K562 (cell line): ENCODE results near the gene EHBP1L1. TPM values are rescaled to one million over a fixed set of nuclear protein-coding genes. Genes with fewer than 3 reads are reported as not detected.

Experiments
- ATF7 ChIP-seq: fragments of 450-650 bp; IDR thresholded peaks from 2 replicates; pipeline ENCODE4 v1.7.1; 2014; ENCODE audit warnings: mild to moderate bottlenecking, moderate library complexity
- CBFB ChIP-seq: sonication (generic); formaldehyde crosslinking; IDR thresholded peaks from 2 replicates; pipeline ENCODE4 v1.4.0; 2020; ENCODE audit warnings: mild to moderate bottlenecking, missing genetic modification reagents
- GABPA ChIP-seq: fragments of 200-800 bp; sonication (Bioruptor generic); conservative IDR thresholded peaks from 2 replicates; pipeline ENCODE4 v1.6.1; 2016; ENCODE audit warnings: low read depth, missing genetic modification characterization, missing compliant biosample characterization
- KLF6 ChIP-seq: fragments of 250-450 bp; sonication (Bioruptor Pico); IDR thresholded peaks from 2 replicates; pipeline ENCODE4 v1.4.0; 2020; ENCODE audit warnings: mild to moderate bottlenecking, moderate library complexity, borderline replicate concordance
- MEF2D ChIP-seq: conservative IDR thresholded peaks from 2 replicates; pipeline ENCODE4 v1.6.1; 2016; ENCODE audit warnings: low read depth, missing genetic modification characterization, missing compliant biosample characterization
- NEUROD1 ChIP-seq: fragments of 150-350 bp; IDR thresholded peaks from 2 replicates; pipeline ENCODE4 v1.6.1; 2014; ENCODE audit warnings: borderline replicate concordance, low read length, low read depth; ENCODE audit not compliant: partially characterized antibody
- RB1 ChIP-seq: fragments of 450-650 bp; IDR thresholded peaks from 2 replicates; pipeline ENCODE4 v1.6.1; 2017; ENCODE audit warnings: low read depth, mild to moderate bottlenecking
- SNIP1 ChIP-seq: fragments of 450-650 bp; IDR thresholded peaks from 2 replicates; pipeline ENCODE4 v1.7.1; 2017; ENCODE audit warnings: low read depth, mild to moderate bottlenecking
- YY1 ChIP-seq, 3 experiments: IDR thresholded peaks; 2 replicates each; pipeline ENCODE4 v1.6.1; 2011; ENCODE audit warnings: low read length in 2 of 3, mild to moderate bottlenecking in 2 of 3, moderate library complexity in 2 of 3, borderline replicate concordance in 1 of 3, control low read depth in 1 of 3, low read depth in 1 of 3; ENCODE audit not compliant: insufficient read depth in 3 of 3, insufficient replicate concordance in 2 of 3, control insufficient read depth in 1 of 3, insufficient read length in 1 of 3; ENCODE audit errors: extremely low read depth in 1 of 3
- ZNF134 ChIP-seq: fragments of 250-450 bp; sonication (Bioruptor Pico); conservative IDR thresholded peaks from 2 replicates; pipeline ENCODE4 v1.4.0; 2020
- ZNF143 ChIP-seq: sonication (generic); formaldehyde crosslinking; IDR thresholded peaks from 2 replicates; pipeline ENCODE4 v1.9.0; 2022; ENCODE audit warnings: mild to moderate bottlenecking, missing genetic modification reagents
- ZNF668 ChIP-seq: fragments of 250-450 bp; sonication (Bioruptor Pico); IDR thresholded peaks from 2 replicates; pipeline ENCODE4 v1.8.0; 2022; ENCODE audit warnings: mild to moderate bottlenecking, inconsistent platforms
- polyA plus RNA-seq, 8 experiments: library from polyadenylated mRNA; depleted of rRNA in 4 of 8; stranded (reverse) in 5 of 8; unstranded in 3 of 8; fragments of >200 nt; fragmentation: Nextera tagmentation in 2 of 8; fragmentation: Illumina TruSeq in 1 of 8; extraction: Ambion mirVana in 2 of 8; extraction: Trizol in 1 of 8; gene quantifications; 2 replicates each; pipeline versions ENCODE4 v1.2.1 to v1.2.3, GENCODE V29; 2011 to 2014; ENCODE audit warnings: inconsistent platforms in 1 of 8, missing spikeins in 1 of 8
- total RNA-seq, 7 experiments: library from RNA; depleted of rRNA in 6 of 7; stranded (reverse); fragments of >200 nt in 6 of 7; fragmentation: Illumina TruSeq in 2 of 7; extraction: Trizol in 2 of 7; gene quantifications; 2 replicates each; pipeline versions ENCODE4 v1.2.1 to v1.2.3, GENCODE V29; 2011 to 2021; ENCODE audit warnings: low replicate concordance in 1 of 7
- TF ChIP-seq, protein P1 (sequence below): fragments of 250-450 bp; sonication (Bioruptor Pico); IDR thresholded peaks from 2 replicates; pipeline ENCODE4 v1.4.0; 2020; ENCODE audit warnings: mild to moderate bottlenecking, moderate library complexity
- TF ChIP-seq, protein P2 (sequence below): sonication (generic); formaldehyde crosslinking; IDR thresholded peaks from 2 replicates; pipeline ENCODE4 v1.8.0; 2022; ENCODE audit warnings: missing genetic modification reagents, mild to moderate bottlenecking, moderate library complexity, borderline replicate concordance
- TF ChIP-seq, protein P3 (sequence below): sonication (generic); formaldehyde crosslinking; IDR thresholded peaks from 2 replicates; pipeline ENCODE4 v1.8.0; 2022; ENCODE audit warnings: missing genetic modification reagents, mild to moderate bottlenecking, borderline replicate concordance
- TF ChIP-seq, protein P4 (sequence below): sonication (generic); formaldehyde crosslinking; IDR thresholded peaks from 2 replicates; pipeline ENCODE4 v1.8.1; 2022; ENCODE audit warnings: missing genetic modification reagents
- TF ChIP-seq, protein P5 (sequence below): IDR thresholded peaks from 2 replicates; pipeline ENCODE4 v1.6.1; 2016; ENCODE audit warnings: missing genetic modification characterization, missing compliant biosample characterization

EHBP1L1 gene
- total and polyA plus RNA-seq, 9 of the 15 experiments (the other 6 are each of a cell fraction or from before 2014, with no cell fraction given), result 0.03 to 87.1 (median 26.3) TPM

DNA sequence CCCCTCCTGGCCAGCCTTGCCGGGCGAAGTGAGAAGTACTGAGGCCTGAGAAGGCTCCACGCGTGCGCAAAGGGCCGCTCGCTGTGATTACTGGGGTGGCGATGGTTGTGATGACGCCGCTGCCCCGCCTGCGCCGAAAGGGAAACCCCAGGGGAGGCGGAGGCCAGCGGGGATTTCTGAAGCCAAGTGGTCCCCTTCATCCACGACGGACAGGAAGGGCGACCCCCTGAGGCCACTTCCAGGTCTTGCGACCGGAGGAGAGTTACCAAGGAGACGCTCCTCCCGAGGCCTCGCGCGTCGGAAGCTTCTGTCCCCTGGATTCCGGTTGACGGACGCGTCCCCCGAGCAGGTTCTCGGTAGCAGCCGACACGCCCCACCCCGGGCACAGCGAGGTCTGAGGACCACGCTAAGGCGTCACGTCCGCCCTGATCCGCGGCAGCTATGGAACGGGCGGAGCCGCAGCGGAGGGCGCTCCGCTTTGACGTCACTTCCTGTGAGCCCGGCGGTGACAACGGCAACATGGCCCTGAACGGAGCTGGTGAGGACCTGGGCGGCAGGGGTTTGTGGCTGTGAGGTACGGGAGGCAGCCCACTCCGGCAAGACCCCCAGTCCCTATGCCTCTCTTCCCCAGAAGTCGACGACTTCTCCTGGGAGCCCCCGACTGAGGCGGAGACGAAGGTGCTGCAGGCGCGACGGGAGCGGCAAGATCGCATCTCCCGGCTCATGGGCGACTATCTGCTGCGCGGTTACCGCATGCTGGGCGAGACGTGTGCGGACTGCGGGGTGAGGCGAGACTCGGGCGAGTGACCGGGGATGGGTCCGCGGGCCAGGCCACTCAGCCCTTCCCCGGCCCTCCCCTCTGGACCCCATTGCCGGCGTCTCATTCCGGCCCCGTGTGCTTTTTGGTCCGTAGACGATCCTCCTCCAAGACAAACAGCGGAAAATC, 5.6 kb upstream of the EHBP1L1 start, which contains the start of gene ZNRD2 (continued):
- TF ChIP-seq, protein P1, sequence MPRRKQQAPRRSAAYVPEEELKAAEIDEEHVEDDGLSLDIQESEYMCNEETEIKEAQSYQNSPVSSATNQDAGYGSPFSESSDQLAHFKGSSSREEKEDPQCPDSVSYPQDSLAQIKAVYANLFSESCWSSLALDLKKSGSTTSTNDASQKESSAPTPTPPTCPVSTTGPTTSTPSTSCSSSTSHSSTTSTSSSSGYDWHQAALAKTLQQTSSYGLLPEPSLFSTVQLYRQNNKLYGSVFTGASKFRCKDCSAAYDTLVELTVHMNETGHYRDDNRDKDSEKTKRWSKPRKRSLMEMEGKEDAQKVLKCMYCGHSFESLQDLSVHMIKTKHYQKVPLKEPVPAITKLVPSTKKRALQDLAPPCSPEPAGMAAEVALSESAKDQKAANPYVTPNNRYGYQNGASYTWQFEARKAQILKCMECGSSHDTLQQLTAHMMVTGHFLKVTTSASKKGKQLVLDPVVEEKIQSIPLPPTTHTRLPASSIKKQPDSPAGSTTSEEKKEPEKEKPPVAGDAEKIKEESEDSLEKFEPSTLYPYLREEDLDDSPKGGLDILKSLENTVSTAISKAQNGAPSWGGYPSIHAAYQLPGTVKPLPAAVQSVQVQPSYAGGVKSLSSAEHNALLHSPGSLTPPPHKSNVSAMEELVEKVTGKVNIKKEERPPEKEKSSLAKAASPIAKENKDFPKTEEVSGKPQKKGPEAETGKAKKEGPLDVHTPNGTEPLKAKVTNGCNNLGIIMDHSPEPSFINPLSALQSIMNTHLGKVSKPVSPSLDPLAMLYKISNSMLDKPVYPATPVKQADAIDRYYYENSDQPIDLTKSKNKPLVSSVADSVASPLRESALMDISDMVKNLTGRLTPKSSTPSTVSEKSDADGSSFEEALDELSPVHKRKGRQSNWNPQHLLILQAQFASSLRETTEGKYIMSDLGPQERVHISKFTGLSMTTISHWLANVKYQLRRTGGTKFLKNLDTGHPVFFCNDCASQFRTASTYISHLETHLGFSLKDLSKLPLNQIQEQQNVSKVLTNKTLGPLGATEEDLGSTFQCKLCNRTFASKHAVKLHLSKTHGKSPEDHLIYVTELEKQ (CRISPR knock-in tag), result no peak
- TF ChIP-seq, protein P2, sequence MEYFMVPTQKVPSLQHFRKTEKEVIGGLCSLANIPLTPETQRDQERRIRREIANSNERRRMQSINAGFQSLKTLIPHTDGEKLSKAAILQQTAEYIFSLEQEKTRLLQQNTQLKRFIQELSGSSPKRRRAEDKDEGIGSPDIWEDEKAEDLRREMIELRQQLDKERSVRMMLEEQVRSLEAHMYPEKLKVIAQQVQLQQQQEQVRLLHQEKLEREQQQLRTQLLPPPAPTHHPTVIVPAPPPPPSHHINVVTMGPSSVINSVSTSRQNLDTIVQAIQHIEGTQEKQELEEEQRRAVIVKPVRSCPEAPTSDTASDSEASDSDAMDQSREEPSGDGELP (CRISPR knock-in tag), result peak; percentile 91
- TF ChIP-seq GABPA (tag), result peak; percentile 99
- TF ChIP-seq YY1 (IDR thresholded peaks at IDR 0.05; ENCODE audit: borderline replicate concordance in 1 of 3, control insufficient read depth in 1 of 3, extremely low read depth in 1 of 3, insufficient read depth in 3 of 3, insufficient read length in 1 of 3, insufficient replicate concordance in 2 of 3, low read depth in 1 of 3, low read length in 2 of 3), result peak; percentile 35 to 90 (median 86)
- TF ChIP-seq KLF6 (CRISPR knock-in tag), result peak; percentile 48; the same call in 1 of the 2 replicates
- TF ChIP-seq NEUROD1, result peak; percentile 55
- TF ChIP-seq, protein P3, sequence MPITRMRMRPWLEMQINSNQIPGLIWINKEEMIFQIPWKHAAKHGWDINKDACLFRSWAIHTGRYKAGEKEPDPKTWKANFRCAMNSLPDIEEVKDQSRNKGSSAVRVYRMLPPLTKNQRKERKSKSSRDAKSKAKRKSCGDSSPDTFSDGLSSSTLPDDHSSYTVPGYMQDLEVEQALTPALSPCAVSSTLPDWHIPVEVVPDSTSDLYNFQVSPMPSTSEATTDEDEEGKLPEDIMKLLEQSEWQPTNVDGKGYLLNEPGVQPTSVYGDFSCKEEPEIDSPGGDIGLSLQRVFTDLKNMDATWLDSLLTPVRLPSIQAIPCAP, result no peak
- peak; percentile 95 for TF ChIP-seq ATF7
- TF ChIP-seq, protein P4, sequence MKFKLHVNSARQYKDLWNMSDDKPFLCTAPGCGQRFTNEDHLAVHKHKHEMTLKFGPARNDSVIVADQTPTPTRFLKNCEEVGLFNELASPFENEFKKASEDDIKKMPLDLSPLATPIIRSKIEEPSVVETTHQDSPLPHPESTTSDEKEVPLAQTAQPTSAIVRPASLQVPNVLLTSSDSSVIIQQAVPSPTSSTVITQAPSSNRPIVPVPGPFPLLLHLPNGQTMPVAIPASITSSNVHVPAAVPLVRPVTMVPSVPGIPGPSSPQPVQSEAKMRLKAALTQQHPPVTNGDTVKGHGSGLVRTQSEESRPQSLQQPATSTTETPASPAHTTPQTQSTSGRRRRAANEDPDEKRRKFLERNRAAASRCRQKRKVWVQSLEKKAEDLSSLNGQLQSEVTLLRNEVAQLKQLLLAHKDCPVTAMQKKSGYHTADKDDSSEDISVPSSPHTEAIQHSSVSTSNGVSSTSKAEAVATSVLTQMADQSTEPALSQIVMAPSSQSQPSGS, result no peak
- TF ChIP-seq MEF2D (tag), result no peak
- TF ChIP-seq ZNF668 (CRISPR knock-in tag), result no peak
- TF ChIP-seq ZNF143 (CRISPR knock-in tag), result no peak
- no peak for TF ChIP-seq ZNF134 (CRISPR knock-in tag)
- peak; percentile 36; the same call in 1 of the 2 replicates for TF ChIP-seq RB1
- peak; percentile 81; the same call in 1 of the 2 replicates for TF ChIP-seq CBFB (CRISPR knock-in tag)
- TF ChIP-seq SNIP1, result no peak
- TF ChIP-seq, protein P5, sequence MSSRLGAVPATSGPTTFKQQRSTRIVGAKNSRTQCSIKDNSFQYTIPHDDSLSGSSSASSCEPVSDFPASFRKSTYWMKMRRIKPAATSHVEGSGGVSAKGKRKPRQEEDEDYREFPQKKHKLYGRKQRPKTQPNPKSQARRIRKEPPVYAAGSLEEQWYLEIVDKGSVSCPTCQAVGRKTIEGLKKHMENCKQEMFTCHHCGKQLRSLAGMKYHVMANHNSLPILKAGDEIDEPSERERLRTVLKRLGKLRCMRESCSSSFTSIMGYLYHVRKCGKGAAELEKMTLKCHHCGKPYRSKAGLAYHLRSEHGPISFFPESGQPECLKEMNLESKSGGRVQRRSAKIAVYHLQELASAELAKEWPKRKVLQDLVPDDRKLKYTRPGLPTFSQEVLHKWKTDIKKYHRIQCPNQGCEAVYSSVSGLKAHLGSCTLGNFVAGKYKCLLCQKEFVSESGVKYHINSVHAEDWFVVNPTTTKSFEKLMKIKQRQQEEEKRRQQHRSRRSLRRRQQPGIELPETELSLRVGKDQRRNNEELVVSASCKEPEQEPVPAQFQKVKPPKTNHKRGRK (tag), result no peak
